HG02588 (cell line): ENCODE data around the gene NUDT5.
A peak's percentile ranks its signal among the peaks of the same experiment; 100 is the strongest.

Experiments
- ATAC-seq: cut with Tn5 transposase; IDR thresholded peaks from one replicate; pipeline ENCODE4 v1.9.1; 2021; ENCODE audit warnings: mild to moderate bottlenecking, moderate library complexity; ENCODE audit not compliant: unreplicated experiment

NUDT5 gene

GRCh38 chr10:12165999-12166775, 29.5 kb downstream of the NUDT5 start:
- ATAC-seq: no peak

- no peak for ATAC-seq
Measured at GRCh38 chr10:12165036-12165435, 30.7 kb downstream of the NUDT5 start.

- no peak for ATAC-seq
Measured at GRCh38 chr10:12164085-12164484, 31.6 kb downstream of the NUDT5 start.

GRCh38 chr10:12162927-12163326, 32.8 kb downstream of the NUDT5 start:
- no peak for ATAC-seq

- ATAC-seq: no peak
Measured at GRCh38 chr10:12160664-12161063, 35.0 kb downstream of the NUDT5 start.

- ATAC-seq: no peak
Measured at GRCh38 chr10:12158111-12158510, 37.6 kb downstream of the NUDT5 start.

GRCh38 chr10:12156367-12157123, 39.1 kb downstream of the NUDT5 start:
- no peak for ATAC-seq

- ATAC-seq: no peak
Measured at GRCh38 chr10:12154516-12154915, 41.2 kb downstream of the NUDT5 start.

GRCh38 chr10:12150163-12150562, 45.5 kb downstream of the NUDT5 start:
- ATAC-seq: no peak

GRCh38 chr10:12144538-12144937, 51.2 kb downstream of the NUDT5 start:
- no peak for ATAC-seq

GRCh38 chr10:12140038-12140437, 55.7 kb downstream of the NUDT5 start:
- ATAC-seq: no peak

- no peak for ATAC-seq
Measured at GRCh38 chr10:12135631-12136030, 60.1 kb downstream of the NUDT5 start.

GRCh38 chr10:12130237-12130872, 65.3 kb downstream of the NUDT5 start:
- ATAC-seq: peak; percentile 29

GRCh38 chr10:12129222-12130111, 66.2 kb downstream of the NUDT5 start, which contains the start of gene SEC61A2:
Gene SEC61A2 (plus strand): TSS chr10:12129677. CDS start chr10:12129788, 111 bp downstream.
- ATAC-seq: peak; percentile 92

GRCh38 chr10:12121673-12122072, 74.0 kb downstream of the NUDT5 start:
- ATAC-seq: no peak
